Stimulated activated CD4-positive, alpha-beta T cell treated with anti-CD3 and anti-CD28 coated beads, Interleukin-1b, Interleukin-23, amount 100 ng/mL, for 48 hours (primary cell): Measurements from ENCODE around the gene FXYD6.

Experiments
- DNase-seq: peaks from one replicate; pipeline ENCODE4 v3.0.0-alpha.2; 2020

Gene FXYD6

DNA sequence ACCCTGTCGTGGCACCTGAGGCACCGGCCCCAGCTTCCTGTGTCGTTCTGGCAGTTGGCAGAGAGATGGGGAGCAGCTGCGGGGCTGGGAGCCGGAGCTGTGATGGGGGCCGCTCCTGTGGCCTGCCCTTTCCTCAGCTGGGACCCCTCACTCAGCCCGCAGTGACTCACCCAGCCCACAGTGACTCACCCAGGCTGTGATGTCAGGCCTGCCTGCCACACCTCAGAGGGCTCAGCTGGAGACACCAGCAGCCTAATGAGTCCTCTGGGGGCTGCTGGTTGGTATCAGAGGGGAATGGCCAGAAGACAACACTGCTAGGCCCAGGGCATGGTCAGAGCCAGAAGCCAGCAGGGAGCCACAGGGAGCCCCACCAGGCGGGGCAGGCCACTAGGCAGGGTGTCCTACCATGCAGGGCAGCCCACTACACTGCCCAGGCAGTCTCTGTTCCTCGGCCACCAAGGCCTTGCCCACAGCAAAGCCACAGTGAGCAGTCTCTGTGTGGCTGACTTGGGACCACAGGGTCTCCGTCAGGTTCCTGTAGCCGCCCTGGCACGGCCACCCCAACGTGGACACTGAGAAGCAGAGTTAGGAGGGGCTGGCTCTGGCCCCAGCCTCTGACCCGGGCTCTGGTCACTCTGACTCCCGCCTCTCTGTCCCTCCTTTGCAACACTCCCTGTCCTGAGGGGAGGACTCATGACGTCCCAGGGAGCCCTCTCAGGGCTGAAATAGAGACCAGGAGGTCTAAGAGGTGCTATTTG is 47.7 kb downstream of the FXYD6 start:
- DNase-seq: peak; percentile 87

DNA sequence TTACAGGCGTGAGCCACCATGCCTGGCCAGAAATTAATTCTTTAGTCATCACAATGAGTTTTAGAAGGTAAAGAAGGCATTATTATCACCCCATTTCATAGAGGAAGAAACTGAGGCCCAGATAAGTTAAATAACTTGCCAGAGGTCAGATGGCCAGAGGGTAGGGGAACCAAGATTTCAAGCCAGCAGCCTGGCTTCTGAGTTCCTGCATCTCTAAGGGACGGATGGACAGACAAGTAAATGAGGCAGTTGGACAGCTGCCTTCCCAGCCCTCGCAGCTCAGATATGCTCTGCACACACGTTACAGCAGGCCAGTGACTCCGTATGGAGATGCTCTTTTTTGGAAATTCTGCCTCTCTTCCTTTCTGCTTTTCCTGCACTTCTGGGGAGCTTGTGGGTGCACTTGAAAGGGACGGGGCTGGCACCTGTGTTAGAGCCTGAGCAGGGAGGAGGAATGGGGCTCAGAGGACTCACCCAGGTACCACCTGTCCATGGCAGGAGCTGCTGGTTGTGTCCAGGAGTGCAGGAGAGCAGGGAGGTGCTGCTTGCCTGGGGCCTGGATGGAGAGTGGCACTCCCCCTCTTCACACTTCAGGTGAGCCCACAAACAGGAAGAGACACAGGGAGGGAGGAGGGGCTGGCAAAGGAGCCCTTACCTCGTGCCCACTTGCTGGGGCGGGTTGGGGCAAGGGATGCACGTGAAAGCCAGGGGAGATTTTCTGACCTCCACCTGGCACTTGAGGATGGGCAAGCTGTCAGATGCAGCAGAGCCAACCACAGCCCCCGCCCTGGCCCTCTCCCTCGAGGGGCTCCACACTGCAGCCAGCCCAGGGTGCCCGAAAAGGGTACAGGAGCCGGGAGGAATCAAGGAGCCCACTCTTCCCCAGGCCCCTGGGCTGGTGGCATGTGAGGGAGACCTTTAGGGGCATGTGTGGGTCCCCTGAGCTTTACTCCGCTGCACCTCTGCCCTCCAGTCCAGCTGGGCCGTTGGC is 48.6 kb downstream of the FXYD6 start:
- no peak for DNase-seq

DNA sequence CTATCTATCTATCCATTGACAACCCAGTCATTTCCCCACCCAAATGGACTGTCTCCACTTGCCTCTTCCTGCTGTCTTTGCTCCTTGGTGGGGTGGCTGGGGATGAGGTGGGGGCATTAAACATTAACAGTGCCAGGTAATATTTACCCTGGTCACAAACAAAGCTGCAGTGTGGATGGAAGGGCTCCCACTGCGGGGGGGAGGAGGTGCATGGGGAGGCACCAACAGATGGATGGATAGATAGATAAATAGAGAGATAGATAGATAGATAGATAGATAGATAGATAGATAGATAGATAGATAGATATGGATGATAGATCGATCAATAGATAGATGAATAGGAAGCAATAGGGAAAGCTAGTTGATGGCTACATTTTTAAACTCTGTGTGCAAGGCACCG is 49.6 kb downstream of the FXYD6 start:
- DNase-seq: no peak

DNA sequence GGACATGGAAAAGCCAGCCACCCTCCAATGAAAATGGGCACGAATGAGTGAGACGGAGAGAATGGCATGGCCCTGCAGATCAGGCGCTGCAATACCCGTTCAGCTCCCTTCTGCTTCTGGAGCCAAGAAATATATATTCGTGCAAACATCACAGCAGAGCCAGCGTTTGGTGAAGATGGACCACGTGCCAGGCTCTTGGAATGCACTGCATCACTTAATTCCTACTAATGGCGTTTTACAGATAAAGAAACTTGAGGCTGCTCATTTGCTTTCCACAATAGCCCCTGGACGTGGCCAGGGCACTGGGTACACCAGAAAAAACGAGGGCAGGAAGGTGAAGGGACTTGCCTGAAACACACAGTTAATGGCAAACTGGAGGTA is 50.3 kb downstream of the FXYD6 start:
- DNase-seq: no peak

DNA sequence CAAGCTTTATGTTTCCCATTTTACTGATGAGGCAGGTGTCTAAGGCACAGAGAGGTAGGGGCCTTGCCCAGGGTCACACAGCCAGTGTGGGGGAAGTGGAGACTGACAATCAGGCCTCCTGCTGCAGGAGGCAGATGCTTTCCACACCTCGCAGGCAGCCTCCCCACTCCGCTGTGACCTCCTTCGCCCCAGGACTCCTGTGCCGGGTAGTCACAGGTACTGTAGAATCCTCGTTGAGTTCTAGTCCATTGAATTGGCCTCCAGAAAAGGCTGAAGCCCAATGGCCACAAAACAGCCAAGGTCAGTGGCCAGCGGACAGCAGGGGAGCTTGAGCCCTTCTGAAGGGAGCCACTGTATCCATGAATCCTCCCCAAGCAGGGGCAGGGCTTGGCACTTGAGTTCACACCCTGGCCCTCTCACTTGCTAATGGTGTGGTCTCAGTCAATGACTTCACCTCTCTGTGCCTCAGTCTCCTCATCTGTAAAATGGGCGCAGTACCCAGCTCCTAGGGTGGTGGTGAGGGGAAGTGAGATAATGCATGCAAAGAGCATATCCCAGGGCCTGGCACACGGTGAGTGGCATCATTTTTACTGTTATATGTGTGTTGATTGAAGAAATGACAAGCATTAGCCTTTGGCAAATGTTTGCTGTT is 50.8 kb downstream of the FXYD6 start:
- no peak for DNase-seq

DNA sequence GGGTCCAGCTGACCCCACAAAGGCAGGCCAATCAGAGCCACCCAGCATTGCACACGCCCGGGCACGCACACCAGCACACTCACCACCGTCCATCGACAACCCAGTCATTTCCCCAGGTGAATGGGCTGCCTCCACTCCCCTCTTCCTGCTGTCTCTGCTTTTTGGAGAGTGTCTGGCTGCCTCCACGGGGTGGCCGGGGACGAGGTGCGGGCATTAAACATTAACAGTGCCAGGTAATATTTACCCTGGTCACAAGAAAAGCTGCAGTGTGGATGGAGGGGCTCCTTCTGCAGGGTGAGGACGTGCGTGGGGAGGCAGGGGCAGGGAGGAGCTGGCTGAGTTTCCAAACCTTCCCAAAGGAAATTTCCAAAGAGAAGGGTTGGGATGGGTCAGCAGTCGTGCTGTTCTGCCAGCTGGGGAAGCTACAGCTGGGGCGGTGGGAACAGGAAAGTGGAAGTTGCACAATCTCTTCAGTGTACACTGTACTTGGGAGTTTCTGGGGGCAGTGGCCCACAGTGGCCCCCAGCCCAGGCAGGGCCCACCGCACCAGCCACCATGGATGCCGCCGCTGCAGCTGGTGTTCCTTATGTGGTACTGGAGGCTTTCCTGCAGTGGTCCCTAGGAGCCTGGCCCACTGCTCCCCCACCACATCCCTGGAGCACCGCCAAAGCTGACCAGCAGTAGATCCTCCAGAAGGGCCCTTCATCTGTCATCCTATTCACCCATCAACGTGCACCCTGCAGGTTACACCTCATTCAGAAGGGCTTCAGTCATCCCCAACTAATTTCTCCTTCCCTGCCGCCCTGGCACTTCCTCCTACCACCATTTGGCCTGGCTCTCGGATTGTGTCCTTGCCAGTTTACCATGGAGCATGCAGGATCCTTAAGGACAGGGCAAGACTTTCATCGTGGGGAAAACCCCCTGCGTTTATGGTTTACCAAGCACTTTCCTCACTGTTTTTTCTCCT is 51.6 kb downstream of the FXYD6 start, which contains the start of gene FXYD2:
Gene FXYD2, minus strand, starts transcription at position 174 of the 967 bp plus-strand sequence. Its CDS starts 66 bp downstream, at position 108.
- no peak for DNase-seq

DNA sequence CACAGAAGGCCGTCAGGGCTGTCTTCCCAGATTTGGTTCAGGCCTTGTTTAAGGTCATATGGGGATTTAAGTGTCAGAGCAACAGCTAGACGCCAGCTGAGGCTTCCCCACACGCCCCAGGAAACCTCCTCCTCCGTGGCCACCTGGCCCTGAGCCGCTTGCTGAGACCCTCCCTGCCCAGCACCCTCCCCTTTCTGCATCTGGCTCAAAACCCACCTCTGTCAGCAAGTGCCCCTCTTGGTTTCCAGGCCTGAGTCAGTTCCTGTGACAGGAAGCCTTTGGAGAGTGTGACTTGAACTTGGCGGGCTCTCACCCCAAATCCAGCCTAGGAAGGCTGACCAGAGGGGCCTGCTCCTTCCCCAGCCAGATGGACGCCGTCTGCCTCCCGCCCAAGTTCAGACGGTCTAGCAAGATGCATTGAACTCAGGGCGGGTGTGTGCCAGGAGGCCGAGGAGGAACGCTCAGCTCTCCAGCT is 52.5 kb downstream of the FXYD6 start:
- no peak for DNase-seq

DNA sequence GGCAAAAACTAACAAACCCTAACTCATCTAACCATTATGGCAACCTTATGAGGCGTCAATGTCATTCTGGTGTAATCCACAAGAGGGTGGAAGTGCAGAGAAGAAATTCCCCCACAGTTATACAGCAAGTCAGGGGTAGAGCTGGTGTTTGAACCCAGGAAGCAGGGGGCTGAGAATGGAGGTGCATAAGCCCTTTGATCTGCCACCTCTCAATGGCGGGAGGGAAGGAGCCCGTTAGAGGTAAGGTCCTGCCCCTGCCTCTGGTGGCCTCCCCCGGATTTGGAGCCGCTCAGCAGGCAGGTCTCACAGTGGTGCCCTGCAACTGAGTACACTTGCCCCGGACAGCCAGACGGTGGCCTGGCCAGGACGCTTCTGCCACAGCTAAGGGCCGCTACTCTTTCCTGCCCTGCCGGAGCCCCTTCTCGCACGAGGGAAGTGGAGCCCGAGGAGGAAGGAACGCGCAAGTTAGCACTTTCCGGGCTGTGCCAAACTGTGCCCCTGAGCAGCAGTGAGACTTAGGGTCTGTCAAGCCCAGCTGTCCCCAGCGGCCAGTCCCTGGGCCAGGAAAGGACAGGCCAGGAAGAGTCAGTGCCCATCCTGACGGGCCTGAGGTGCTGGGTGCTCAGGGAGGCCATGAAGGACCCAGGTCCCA is 53.0 kb downstream of the FXYD6 start:
- no peak for DNase-seq

DNA sequence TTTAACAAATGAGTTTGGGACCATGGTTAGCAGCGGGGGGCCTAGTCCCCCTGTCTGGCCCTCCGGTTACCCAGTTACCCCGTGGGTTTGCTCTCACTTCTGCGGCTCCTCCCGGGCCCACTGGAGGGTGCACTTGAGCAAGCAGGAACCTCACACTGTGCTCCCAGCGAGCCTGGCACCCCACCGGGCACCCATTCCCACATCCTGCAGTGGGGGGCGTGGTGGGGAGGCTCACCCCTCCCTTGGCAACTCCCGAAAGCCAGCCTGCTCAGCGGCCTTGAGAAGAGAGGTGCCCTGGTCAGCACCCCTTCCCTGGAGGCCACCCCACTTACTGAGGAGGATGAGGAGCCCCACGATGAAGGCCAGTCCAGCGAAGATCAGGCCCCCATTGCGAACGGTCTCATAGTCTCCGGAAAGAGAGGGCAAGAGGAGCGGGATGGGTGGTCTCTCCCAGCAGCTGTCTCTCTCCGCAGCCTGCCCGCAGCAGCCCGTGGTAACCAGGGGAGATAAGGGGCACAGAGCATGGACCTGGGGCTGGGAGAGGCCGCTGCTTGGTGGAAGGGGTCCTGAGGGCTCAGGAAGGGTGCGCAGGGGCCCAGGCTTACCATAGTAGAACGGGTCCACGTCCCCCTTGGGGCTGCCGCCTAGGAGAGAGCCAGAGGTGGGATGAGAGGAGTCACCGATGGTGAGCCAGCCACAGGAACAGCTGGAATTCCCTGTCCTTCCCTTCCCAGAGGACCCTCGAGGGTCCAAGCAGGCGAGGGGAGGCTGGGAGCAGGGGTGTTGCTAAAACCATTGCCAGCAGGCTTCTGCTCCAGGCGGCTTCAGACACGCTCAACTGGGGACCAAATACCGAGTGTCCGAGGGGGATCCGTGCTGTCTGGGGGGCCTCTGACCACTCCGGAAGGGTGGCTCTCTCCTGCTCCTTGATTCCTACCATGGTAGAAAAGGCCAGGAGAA is 54.1 kb downstream of the FXYD6 start:
- peak; percentile 55 for DNase-seq

DNA sequence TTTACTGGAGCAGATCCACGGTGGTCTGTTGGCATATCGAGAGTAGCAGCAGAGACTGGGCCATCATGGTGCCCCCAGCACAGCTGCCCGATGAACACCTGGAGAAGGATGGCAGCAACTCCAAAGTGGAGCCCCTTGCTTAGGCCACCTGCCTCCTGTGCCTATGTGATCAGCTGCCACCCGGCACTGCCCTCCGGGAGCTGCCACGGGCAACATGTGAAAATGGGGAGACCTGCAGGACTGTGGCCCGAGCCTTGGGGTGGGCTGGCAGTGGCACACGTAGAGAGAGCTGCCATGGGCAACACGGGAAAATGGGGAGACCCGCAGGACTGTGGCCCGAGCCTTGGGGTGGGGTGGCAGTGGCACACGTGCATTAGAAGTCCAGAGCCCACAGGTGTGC is 55.0 kb downstream of the FXYD6 start:
- DNase-seq: no peak

DNA sequence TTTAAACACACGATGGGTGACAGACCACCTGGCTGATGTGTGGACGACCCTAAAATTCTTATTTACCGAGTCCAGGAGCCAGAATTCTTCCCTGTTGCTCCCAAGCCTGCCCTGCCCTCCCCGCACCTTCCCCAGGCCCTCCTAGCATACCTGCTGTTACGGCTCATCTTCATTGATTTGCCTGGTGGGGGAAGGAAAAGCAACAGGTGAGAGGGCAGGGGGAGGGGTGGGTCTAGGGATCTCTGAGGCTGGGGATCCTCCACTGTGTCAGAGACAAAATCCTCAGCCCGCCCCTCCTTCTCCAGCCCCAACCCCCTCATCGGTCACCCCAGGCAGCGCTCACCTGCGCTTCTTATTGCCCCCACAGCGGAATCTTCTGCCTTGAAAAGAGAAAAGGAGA is 55.9 kb downstream of the FXYD6 start:
- no peak for DNase-seq

DNA sequence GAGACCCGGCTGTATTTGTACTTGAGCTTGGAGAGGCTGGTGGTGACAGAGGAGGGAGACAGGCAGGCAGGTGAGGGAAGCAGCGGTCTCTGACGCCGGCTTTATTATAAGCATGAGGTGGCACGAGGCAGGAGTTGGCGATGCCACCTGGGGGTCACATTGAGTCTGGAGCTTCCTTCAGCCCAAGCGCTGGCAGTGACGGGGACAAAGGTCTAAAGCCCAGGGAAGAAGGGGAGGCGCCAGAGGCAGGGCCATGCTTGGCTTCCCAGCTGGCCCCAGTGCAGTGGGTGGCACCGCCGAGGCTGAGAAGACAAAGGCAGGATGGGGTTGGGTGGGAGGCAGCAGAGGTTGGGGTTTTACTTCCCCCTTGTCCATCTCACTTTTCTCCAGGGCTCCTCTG is 56.4 kb downstream of the FXYD6 start:
- no peak for DNase-seq

DNA sequence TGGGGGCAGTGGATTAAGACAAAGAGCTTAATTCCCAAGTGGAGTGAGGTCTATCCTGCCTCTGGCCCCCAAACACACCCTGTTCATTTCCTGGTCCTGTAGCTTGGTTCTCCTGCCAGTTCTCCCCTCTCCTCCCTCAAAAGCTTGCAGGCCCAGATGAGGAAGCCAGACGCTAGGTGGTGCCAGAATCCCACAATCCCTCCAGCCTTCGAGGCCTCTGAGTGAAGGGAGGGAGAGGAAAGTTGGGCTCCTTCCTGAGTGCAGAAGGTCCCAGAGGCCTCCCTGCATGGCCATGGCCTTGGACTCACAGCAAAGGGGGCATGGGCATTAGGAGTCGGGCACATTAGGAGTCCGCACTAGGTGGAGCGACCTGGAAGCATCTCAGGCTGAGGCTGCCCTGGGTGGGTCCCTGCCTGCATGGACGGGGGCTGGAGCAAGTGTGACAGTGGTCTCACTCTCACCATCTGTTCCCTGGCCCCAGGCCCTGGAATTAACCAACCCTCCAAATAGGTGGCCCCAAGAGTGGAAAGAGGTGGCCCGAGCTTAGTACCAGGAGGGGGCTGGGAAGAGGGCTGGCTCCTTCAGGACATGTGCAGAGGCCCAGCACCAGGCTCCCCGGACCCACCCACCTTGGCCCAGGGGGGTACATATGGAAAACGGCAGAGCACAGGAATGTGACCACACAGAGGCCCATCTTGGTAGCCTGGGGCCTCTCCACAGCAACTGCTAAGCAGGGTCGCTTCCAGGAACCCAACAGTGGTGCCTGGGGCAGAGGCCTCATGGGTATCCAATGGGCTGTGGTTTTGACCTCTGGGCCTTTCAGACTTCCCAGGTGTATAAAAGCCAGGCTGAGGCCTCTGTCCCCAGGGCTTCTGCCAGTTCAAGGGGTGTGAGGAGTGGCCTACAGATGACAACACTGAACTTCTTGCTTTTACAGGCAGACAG is 57.1 kb downstream of the FXYD6 start:
- DNase-seq: no peak

DNA sequence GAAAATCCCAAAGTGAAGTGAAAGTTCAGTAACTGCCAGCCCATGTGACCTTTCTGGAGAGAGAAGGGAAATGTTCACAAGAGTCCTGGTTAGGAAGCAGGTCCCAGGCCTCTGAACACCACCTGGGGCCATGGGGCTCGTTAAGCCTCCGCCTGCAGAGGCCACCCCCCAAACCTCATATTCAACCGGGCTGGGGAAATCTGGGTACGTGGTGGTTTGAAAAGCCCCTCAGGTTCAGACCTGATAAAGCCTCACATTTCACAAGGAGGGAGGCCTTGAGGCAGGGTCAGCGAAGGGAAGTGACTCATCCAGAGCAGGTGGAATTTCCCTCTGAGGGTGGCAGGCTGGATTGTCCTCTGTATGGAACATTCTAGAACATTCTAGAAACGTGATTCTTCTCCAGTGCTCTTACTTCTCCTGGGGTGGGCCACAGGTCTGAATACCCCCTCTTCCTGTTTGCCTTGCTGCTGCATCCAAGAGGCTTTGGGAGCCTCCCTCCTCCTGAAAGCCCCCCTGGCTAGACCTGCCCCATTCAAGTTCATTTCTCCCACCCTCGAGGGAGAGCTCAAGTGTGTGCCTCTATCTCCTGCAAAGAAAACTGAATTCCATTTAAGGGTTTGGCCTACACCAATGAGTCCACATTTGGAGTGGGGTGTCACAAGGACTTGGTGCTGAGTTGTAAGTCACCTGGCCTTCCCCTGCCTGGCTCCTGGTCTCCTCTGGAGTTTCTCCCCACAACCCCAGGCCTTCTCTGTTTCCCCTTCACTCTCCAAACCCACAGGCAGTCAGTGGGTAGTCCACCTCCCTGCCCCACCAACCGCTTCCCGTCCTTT is 58.2 kb downstream of the FXYD6 start:
- peak; percentile 60 for DNase-seq

DNA sequence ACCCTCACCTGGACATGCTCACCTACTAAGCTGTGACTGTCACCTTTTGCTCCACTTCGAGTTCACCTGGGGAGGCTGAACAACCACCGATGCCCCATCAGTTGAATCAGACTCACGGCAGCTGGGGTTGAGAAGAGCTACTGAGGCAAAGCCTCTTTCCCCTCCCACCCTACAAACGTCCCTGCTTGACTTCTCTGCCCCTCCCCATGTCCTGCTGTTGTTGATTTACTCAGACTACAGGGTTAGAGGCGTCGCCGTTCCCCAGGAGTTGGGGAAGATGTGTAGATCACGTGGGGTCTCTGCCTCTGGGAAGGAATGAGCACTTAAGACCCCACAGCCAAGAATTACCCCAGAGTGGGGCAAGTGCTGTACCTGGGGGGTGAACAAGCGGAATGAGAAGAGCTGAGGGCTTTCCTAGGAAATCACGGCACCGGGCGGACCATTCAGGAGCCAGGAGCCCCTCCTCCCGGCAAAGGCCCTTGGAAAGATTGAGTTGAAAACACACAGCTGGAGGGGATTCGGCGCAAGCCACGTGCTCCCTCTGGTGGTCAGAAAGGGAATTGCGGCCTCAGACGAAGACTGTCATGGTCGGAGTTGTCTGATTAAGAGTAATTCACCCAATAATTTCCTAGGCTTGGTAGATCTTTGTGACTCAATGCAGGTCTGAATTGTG is 59.0 kb downstream of the FXYD6 start:
- peak; percentile 90 for DNase-seq

DNA sequence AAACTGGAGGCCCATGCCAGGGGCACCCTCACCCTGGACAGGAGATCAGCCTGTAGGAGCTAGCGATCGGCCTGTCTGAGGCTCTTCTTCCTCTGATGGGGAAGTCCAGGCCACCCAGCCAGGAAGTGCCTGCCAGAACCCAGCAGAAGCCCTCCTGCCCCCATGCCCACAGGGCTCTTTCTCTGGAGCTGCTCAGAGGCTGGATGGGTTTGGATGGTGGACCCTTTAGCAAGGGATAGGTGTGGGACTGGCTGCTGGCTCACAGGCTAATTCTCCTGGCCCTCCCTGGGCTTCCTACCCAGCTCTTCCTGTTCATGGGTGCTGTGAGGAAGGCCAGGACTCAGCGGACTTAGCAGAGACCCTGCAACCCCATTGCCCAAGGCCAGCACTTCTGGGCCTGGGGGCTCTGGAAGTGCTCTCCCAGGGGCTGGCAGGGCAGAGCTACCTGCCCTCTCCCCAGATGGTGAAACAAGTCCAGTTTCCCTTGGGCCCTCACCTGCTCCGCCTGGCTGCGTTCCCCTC is 59.6 kb downstream of the FXYD6 start:
- DNase-seq: no peak

DNA sequence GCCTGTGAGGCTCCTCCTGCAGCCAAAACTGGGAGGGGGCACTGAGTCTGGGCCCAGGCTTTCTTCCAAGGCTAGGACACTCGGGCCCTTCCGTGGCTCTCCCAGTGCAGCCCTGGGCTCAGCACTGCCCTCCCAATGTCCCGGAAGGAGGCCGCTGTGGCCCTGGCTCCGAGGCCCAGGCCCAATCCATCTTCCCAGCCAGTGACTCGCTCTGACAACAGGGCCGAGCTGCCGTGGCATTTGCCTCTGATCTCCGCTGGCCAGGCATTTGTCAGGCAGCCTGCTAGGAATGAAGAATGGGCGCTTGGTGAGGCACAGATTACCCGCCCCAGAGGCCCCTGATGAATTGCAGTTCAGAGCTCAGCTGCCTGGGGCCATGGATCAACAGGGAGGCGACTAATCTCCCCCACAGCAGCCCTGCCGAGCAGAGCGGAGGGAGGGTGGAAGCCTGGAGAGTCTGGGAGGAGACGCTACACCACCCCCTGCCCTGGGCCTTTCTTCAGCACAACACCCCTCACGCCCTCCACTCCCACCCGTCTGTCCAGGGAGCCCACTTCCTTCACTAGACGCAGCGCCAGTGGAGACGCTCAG is 60.2 kb downstream of the FXYD6 start:
- DNase-seq: no peak
